Gastroesophageal sphincter (tissue), 4 donors: ENCODE data around the gene CFAP99. TPM values are rescaled to one million over a fixed set of nuclear protein-coding genes. Genes with fewer than 3 reads are reported as not detected.

Experiments used
- ATAC-seq: fragments of 150-250 bp; one replicate; pipeline ENCODE4 v1.9.1; 2016; ENCODE audit warnings: mild to moderate bottlenecking, moderate library complexity
- H3K27ac ChIP-seq, 4 donors: fragments of 200-600 bp; sonication (generic) in 3 of 4; 1 replicate in 3 of 4; 2 replicates in 1 of 4; pipeline ENCODE4 v1.5.1; 2016 to 2019
- H3K27me3 ChIP-seq: fragments of 200-600 bp; sonication (generic); one replicate; pipeline ENCODE4 v1.5.1; 2019
- H3K36me3 ChIP-seq, 2 donors: fragments of 200-600 bp; sonication (generic); one replicate each; pipeline ENCODE4 v1.5.1; 2019; ENCODE audit warnings: control low read depth in 1 of 2
- H3K4me1 ChIP-seq, 3 donors: fragments of 200-600 bp; sonication (generic); 1 replicate in 2 of 3; 2 replicates in 1 of 3; pipeline ENCODE4 v1.5.1; 2016 to 2019; ENCODE audit warnings: control low read depth in 2 of 3
- H3K4me3 ChIP-seq, 2 donors: fragments of 200-600 bp; sonication (generic); one replicate each; pipeline ENCODE4 v1.5.1; 2019; ENCODE audit warnings: mild to moderate bottlenecking in 1 of 2, moderate library complexity in 1 of 2
- H3K9me3 ChIP-seq, 3 donors: fragments of 200-600 bp; sonication (generic); one replicate each; pipeline ENCODE4 v1.5.1; 2017 to 2019; ENCODE audit warnings: control low read depth in 2 of 3
- CTCF ChIP-seq, 4 experiments: fragments of 200-600 bp in 2 of 4; fragments of 450-650 bp in 2 of 4; sonication (generic) in 1 of 4; IDR thresholded peaks; one replicate each; pipeline ENCODE4 v1.5.1; 2017 to 2019; ENCODE audit warnings: antibody characterized with exemption in 4 of 4, mild to moderate bottlenecking in 2 of 4, moderate library complexity in 2 of 4
- EP300 ChIP-seq: sonication (generic); formaldehyde crosslinking; IDR thresholded peaks from one replicate; pipeline ENCODE4 v1.6.1; 2017; ENCODE audit warnings: antibody characterized with exemption, mild to moderate bottlenecking
- POLR2A ChIP-seq, 2 donors: fragments of 450-650 bp; IDR thresholded peaks; one replicate each; pipeline ENCODE4 v1.6.1; 2017; ENCODE audit warnings: antibody characterized with exemption in 2 of 2, mild to moderate bottlenecking in 2 of 2, moderate library complexity in 1 of 2
- POLR2AphosphoS5 ChIP-seq: sonication (generic); formaldehyde crosslinking; IDR thresholded peaks from one replicate; pipeline ENCODE4 v1.6.1; 2017; ENCODE audit warnings: antibody characterized with exemption
- WGBS, 2 donors: methylation state at CpG; one replicate each; pipeline ENCODE4 v1.1.5; 2018; ENCODE audit warnings: low coverage in 1 of 2; 5-methylcytosine and 5-hydroxymethylcytosine counted together
- total RNA-seq, 4 donors: library from RNA; depleted of rRNA; stranded (reverse); fragments of >200 nt; gene quantifications; one replicate each; pipeline ENCODE4 v1.1.0, GENCODE V29; 2016

The CFAP99 gene
- total RNA-seq, 4 donors from 2014 or later = not detected

DNA sequence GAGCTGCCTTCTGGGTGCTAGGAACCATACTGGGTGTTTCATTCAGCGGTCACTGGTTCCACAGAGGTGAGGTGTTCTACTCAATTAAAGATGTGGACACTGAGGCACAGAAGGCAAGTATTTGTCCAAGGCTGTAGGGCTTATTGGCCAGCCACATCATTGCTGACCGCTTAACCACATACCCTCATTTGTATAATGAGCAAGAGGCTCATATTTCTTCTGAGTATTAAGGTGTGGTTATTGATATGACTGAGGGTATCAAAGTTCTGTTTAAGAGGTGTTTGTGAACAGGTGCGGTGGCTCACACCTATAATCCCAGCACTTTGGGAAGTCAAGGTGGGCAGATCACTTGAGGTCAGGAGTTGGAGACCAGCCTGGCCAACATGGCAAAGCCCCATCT lies 64.5 kb downstream of the CFAP99 start:
- TF ChIP-seq CTCF (IDR thresholded peaks at IDR 0.05) = no peak
- TF ChIP-seq POLR2A (IDR thresholded peaks at IDR 0.05) = no peak
- TF ChIP-seq POLR2AphosphoS5 = no peak
- WGBS, 2 donors = 93% methylated on average over 3 of the region's 3 CpGs; no CpG with 5 or more reads in 1 of the 2 donors
- H3K4me3 ChIP-seq = no peak overlapping the region
- H3K4me1 ChIP-seq = peaks cover 10 to 98% (median 38%) of the 10 kb centered on the region in 3 donors
- no peaks in the 10 kb centered on the region for H3K27me3 ChIP-seq
- H3K9me3 ChIP-seq = no peaks in the 10 kb centered on the region
- no peak for ATAC-seq
- no peaks in the 10 kb centered on the region for H3K36me3 ChIP-seq
- H3K27ac ChIP-seq = peak overlapping the region in 3 of 4 donors; percentile 56 to 68 (median 59)

DNA sequence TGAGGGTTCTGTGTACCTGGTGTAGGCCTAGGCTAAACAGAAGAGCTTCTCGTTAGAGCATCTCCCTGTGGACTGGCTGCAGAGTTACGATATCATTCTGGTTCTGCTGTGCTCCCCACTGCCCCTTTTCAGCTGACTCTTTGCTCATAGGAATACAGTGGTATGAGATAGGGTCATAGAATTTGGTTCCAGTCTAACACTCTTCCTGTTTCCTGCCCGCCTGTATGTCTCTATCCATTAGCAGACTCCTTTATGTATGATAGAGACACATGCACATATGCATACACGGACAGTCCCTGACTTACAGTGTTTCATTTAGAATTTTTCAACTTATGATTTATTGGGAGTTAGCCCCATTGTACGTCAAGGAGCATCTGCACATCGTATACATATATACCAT lies 65.4 kb downstream of the CFAP99 start:
- no peak for ATAC-seq
- 77 to 88% methylated on average over 6 of the region's 6 CpGs for WGBS, 2 donors
- TF ChIP-seq POLR2A (IDR thresholded peaks at IDR 0.05) = no peak
- no peak for TF ChIP-seq CTCF (IDR thresholded peaks at IDR 0.05)
- no peak for TF ChIP-seq POLR2AphosphoS5
- no peak for TF ChIP-seq EP300
- Histone ChIP-seq H3K9me3 (no peaks in the 10 kb centered on the region), H3K4me3 (no peak overlapping the region), H3K27me3 (no peaks in the 10 kb centered on the region), H3K27ac (peak overlapping the region in 1 of 4 donors; percentile 68), H3K36me3 (peaks cover 0 to 3% of the 10 kb centered on the region in 2 donors), H3K4me1 (peaks cover 10 to 92% (median 37%) of the 10 kb centered on the region in 3 donors)

DNA sequence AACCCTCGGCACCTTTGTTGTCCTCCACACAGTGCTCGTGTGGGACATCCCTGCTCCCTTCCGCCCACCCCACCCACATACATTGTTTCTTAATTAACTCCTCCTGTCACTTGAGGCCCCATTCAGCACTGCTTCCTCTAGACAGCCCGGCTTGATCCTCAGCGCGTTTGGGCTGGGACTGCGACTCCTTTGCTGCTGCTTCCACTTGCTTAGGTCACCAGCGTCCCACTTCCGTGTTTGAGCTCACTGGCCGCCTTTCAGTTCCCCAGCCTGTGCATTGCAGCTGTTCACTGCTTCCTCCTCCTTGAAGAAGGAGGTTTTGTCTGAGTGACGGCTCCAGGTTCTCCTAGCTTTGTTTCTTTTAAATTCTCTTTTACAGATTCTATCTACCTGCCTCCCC lies 66.2 kb downstream of the CFAP99 start:
- Histone ChIP-seq H3K4me3 (no peak overlapping the region), H3K27me3 (no peaks in the 10 kb centered on the region), H3K27ac (peak overlapping the region in 3 of 4 donors; percentile 16 to 68 (median 64)), H3K36me3 (peaks cover 0 to 10% of the 10 kb centered on the region in 2 donors), H3K9me3 (no peaks in the 10 kb centered on the region), H3K4me1 (peaks cover 10 to 92% (median 37%) of the 10 kb centered on the region in 3 donors)
- WGBS, 2 donors = 47 to 61% methylated on average over 11 of the region's 11 CpGs
- TF ChIP-seq POLR2A (IDR thresholded peaks at IDR 0.05) = no peak
- no peak for TF ChIP-seq CTCF (IDR thresholded peaks at IDR 0.05)
- no peak for TF ChIP-seq POLR2AphosphoS5
- no peak for TF ChIP-seq EP300
- ATAC-seq = peak; percentile 77

DNA sequence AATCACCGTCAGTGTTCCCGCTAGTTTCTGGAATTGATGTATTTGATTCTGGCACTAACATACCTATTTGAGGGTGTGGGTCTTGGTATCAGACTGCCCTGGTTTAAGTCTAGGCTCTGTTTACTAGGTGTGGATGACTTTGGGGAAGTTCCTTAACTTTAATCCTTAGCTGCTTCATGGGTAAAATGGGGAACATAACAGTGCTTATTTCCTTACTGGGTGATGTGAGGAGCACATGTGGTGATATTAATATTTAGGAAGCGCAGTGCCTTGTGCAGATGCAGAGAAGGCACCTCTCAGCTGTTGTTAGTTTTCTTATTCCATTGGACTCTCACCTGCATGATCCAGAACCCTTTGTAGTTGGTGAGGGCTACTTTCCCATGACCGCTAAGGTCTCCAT lies 67.2 kb downstream of the CFAP99 start:
- Histone ChIP-seq H3K27me3 (no peaks in the 10 kb centered on the region), H3K4me1 (peaks cover 10 to 89% (median 37%) of the 10 kb centered on the region in 3 donors), H3K27ac (peak overlapping the region in 1 of 4 donors; percentile 19), H3K4me3 (no peak overlapping the region), H3K36me3 (peaks cover 0 to 20% of the 10 kb centered on the region in 2 donors), H3K9me3 (no peaks in the 10 kb centered on the region)
- TF ChIP-seq EP300 (no peak), POLR2A (IDR thresholded peaks at IDR 0.05) (no peak), POLR2AphosphoS5 (no peak), CTCF (IDR thresholded peaks at IDR 0.05) (no peak)
- no peak for ATAC-seq
- WGBS, 2 donors = 87 to 100% methylated on average over 3 to 4 of the region's 4 CpGs

DNA sequence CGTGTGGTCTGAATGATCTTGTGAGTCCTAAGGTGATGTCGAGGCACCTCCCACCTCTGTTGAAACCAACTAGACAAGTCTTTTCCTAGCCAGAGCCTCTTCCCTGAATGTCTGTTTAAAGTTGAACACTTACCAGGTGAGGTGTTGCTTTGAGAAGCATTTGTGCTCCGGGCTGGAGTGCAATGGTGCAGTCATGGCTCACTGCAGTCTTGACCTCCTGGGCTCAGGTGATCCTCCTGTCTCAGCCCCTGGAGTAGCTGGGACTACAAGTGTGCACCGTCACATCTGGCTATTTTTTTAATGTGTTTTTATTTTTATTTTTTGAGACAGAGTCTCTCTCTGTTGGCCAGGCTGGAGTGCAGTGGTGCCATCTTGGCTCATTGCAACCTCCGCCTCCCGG lies 68.2 kb downstream of the CFAP99 start:
- ATAC-seq = no peak
- Histone ChIP-seq H3K4me3 (no peak overlapping the region), H3K9me3 (no peaks in the 10 kb centered on the region), H3K4me1 (peaks cover 10 to 79% (median 33%) of the 10 kb centered on the region in 3 donors), H3K36me3 (peaks cover 0 to 30% of the 10 kb centered on the region in 2 donors), H3K27me3 (no peaks in the 10 kb centered on the region), H3K27ac (no peak overlapping the region)
- TF ChIP-seq POLR2AphosphoS5 (no peak), CTCF (IDR thresholded peaks at IDR 0.05) (no peak), EP300 (no peak), POLR2A (IDR thresholded peaks at IDR 0.05) (no peak)
- WGBS, 2 donors = 93 to 97% methylated on average over 2 to 4 of the region's 6 CpGs
